HG02981 (cell line): ENCODE measurements around the gene CCDC180.
"Not testable (repeated sequence)": the region's sequence is repeated elsewhere in the genome, so short reads cannot be mapped to it uniquely, and the experiment has no call there.

Source experiments
- ATAC-seq: cut with Tn5 transposase; IDR thresholded peaks from one replicate; pipeline ENCODE4 v1.9.1; 2021; ENCODE audit warnings: mild to moderate bottlenecking, moderate library complexity; ENCODE audit not compliant: unreplicated experiment

CCDC180 gene

DNA sequence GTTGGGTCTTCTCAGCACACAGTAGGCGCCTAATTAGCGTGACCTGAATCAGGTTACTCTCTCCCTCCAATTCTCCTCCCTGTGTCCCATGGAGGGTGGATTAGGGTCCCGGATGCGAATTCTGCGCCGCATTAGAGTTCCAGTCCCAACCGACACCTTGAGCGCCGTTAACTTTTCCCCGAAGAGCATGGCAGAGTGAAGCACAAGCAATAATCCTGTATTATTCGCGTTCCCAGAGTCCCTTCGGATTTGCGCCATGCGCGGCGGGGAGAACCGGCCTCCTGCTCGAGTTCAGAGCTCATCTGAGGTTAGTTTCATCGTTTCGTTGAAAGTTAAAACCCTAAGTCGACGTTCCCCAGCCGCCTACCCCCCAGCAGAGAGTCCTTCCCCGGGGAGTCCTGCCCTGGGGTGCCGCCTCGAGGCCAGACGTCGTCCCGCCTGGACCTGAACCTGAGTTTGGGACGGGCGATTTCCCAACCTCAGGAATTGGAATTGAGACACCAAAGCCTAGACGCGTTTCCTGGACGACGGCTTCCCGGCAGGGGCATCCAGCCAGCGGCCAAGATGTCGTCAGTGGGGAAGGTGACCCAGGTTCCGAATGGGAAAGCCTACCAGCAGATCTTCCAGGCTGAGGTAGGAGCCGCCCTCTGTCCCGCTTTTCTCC lies at the start of gene CCDC180:
TSS of gene CCDC180 (plus strand) at position 160 of the 664 bp plus-strand sequence. CDS start at position 565, 405 bp downstream.
- ATAC-seq: no peak

DNA sequence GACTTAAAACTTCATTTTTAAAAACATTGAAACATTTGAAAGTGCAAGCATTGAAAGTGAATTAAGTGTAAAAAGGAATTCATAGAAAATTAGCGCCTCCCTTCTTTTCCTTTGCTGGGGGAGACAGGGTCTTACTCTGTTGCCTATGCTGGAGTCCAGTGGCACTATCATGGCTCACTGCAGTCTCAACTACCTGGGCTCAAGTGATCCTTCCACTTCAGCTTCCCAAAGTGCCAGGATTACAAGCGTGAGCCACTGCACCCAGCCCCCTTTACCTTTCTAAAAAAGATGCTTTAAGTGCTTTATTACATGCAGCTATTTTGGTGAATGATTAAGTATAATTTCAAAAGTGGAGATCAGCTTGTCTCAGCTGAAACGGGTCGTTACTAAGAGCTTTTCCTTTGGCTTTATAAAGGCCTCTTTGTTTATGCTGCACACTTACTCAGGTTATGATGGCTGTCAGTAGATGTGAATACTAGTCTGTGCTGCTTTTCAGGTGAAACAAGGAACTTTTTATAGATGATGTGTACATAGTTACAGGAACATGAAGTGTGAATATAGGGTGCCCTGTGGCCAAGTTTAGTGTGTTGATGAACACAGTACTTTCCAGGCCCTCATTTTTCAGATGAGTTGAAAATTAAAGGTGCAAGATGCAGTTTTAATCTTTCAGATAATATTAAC lies 47.5 kb upstream of the CCDC180 start:
- ATAC-seq: not testable (repeated sequence)

DNA sequence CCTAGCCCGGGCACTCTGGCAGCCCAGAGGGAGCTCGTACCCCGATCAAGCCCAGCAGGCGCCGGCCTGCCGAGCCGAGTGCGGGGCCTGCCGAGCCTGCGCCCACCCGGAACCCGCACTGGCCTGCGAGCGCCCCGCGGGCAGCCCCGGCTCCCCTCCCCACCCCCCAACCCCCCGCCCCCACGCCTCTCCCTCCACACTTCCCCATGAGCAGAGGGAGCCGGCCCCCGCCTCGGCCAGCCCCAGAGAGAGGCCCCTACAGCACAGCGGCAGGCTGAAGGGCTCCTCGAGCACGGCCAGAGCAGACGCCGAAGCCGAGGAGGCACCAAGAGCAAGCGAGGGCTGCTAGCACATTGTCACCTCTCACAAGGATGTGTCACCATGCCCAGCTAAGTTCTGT lies 36.2 kb upstream of the CCDC180 start:
- ATAC-seq: no peak

DNA sequence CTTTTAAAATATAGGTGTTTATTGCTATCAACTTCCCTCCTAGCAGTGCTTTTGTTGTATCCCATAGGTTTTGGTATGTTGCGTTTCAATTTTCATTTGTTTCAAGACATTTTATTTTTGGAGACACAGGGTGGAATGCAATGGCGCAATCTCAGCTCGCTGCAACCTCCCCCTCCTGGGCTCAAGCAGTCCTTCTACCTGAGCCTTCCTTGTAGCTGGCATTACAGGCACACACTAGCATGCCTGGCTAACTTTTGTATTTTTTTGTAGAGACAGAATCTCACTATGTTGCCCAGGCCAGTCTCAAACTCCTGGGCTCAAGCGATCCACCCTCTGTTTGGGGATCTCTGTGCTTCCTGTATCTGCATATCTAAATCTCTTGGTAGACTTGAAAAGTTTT lies 35.4 kb upstream of the CCDC180 start:
- no peak for ATAC-seq

DNA sequence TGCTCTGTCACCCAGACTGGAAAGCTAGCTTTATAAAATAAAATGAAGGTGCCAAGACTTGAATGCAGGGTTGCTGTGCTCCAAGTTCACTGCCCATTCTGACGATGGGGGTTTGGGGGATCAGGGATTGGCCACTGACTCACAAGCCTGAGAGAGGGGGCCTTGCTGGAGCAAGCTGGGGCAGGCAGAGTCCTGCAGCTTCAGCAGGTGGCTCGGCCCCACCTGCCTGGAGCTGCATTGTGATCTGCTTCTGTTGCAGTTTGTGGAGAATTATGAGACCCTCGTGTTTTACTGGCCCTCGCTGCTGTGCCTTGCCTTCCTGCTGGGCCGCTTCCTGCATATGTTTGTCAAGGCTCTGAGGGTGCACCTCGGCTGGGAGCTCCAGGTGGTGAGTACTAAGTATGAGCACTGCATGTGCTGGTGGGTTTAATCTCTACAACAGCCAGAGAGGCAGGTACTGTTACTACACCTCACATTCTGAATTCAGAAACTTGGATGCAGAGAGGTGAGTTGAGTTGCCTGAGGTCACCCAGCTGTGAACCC lies 31.1 kb upstream of the CCDC180 start:
- ATAC-seq: no peak

DNA sequence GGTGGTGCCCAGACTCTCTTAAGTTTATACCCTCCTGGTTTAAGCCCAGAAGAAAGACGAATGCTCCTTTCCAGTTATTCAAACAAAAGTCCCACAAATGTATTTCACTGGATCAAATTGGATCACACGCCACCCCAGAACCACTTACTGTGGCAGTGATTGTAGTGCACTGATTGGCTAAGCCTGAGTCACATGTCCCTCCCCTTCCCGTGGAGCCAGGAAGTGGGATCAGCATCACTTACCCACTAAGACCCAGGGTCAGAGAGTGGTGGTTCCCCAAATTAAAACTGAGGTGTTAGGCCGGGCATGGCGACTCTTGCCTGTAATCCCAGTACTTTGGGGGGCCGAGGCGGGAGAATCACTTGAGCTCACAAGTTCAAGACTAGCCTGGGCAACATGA lies 29.5 kb upstream of the CCDC180 start:
- ATAC-seq: no peak

DNA sequence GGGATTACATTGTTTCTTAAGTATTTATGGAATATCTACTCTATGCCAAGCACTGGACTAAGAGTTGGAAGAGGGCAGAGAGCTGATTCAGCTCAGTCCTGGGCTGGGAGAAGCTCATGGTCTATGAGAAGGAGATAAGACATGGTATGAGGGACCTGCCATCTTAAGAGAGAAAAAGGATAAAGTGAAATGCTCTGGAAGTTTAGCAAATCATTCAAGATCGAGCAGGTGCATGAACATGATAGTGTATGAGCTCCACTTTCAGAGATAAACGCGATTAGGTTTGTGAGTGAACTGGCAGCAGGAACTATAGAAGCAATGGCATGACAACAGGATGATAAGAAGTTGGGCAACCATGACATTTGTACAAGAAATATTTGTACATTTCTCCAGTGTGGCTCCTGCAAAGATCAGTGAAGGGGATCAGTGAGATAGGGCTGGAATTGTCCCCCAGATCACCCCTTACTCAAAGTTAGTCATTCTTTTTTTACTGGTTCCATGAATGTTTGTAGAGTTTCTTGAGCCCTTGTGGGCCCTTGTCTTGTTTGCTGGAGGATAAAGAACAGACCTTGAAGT lies 26.6 kb upstream of the CCDC180 start:
- no peak for ATAC-seq

DNA sequence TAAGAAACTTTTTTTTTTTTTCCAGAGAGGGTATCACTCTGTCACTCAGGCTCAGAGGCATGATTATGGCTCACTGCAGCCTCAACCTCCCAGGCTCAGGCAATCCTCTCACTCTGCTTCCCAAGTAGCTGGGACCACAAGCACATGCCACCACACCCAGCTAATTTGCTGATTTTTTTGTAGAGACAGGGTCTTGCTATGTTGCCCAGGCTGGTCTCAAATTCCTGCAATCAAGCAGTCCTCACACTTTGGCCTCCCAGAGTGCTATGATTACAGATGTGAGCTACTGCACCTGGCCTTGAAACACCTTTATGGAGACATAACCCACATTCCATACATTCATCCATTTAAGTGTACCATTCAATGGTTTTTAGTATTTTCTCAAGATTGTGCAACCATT lies 23.7 kb upstream of the CCDC180 start:
- no peak for ATAC-seq

DNA sequence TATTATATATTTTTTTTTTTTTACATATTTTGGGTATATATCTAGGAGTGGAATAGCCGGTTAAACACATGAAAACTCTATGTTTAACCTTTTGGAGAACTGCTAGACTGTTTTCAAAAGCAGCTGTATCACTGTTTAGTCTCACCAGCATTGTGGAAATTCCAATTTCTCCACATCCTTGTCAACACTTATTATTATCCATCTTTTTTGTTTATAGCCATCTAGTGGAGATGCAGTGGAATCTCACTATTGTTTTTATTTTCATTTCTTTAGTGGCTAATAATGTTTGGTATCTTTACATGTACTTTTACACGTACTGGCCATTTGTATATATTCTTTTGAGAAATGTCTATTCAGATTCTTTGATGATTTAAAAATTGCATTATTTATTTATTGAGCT lies 22.7 kb upstream of the CCDC180 start:
- ATAC-seq: no peak

DNA sequence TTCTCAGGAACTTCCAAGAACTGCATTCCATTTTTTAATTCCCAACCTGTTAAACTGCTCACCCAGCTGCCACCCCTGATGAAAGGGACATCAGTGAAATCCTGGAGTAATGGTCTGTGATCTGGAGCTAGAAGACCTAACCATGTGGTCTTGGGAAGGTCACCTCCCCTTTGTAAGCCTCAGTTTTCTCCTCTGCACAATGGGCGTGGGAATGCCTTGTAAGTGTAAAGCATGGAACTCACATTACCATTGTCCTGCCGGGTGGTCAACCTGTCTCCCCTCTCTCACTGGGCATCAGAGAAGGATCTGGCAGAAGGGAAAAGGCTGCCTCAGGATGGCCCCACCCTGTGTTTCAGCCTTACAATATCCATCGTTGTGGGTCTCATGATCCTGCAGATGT lies 15.3 kb upstream of the CCDC180 start:
- ATAC-seq: no peak

DNA sequence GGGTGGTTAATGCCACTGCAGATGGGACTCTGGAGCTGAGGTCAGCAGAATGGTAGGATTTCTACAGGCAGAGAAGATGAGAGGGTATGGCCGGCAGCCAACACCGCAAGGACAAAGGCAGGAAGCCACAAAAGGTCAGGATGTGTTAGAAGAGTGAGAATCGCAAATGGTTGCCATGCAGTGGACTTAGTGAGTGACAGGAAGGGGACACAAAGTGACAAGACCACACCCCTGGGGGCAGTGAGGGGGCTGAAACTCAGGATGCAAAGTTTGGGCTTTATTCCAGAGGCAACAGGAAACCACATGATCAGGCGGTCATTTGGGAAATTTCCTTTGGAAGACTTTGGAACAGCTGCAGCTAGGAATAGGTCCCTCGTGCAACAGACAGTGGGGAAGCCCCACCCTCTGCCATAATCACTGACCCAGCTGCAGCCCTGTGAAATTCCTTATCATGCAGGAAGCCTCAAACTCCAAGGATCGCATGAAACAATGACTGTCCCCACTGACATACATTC lies 14.2 kb upstream of the CCDC180 start:
- ATAC-seq: no peak

DNA sequence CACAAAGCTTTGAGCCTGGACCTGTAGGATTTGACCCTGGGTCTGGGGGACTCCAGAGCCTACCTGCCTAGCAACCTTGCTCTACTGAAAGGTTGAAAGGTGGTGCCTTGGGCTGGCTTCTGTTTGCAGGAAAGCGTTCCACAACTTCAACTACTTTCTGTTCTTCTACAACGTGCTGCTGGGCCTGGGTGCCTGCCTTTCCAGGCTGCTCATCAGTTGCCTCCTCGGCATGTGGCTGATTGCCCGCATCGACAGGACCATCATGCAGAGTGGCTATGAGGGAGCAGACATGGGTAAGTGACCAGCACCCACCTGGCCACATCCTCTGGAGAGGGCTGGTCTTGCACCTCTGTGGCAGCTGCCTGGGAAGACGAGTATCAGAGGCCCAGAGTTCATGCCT lies 13.6 kb upstream of the CCDC180 start:
- no peak for ATAC-seq

DNA sequence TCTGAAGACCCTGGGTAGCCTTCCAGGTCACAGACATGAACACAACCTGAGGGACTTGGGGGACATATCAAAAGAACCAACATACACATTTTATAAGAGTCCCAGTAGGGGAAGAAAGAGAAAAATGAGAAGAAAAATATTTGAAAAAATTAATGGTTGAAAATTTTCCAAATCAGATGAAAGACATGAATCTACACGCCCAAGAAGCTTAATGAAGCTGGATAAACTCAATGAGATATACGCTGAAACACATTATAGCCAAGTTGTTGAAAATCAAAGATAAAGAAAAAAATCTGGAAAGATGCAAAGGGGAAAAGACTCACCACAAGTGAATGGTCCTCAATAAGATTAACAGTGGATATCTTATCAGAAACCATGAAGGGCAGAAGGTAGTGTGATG lies 9.6 kb upstream of the CCDC180 start:
- ATAC-seq: no peak

DNA sequence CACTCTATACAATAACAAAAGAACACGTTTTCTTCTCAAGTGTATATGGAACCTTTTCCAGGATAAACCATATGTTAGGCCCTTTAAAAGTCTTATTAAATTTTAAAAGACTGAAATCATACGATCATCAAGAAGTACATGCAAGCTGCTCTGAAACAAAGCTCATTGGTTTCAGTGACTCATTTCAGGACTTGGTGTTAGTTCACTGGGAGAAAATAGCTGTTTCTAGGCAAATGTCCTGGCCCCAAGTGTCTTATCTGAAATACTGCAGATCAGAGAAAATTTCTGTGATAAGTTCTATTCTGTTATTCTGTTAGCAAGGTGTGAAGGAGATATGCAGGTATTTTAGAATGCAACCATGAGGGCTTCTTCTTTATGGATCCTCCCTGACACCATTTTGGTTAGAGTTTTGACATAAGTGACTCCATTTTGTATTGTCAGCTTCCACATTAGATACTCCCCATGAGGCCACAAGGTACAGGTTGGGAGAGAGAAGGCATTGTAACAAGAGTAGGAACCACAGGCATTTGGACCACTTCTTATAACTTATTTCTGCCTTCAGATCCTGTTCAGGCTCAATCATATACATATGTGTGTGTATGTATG lies 7.5 kb upstream of the CCDC180 start:
- ATAC-seq: no peak

DNA sequence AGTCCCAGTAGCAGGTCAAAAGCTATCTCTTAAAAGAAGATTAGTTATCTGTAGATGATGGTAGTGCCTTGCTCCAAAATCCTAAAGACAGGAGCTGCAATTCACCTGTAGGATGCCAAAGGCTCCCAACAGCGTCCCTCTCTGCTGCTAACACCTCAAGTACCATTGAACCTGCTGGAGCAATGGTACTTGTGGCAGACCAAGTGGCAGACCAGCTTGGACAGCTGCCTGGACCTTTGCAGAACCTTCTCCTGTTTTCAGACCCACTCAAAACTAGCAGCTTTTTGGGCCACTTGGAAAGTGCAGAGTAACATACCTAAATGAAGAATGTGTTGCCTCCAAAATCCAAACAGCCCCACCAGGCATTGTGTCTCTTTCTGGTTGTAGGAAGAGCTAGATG lies 6.9 kb upstream of the CCDC180 start:
- no peak for ATAC-seq

DNA sequence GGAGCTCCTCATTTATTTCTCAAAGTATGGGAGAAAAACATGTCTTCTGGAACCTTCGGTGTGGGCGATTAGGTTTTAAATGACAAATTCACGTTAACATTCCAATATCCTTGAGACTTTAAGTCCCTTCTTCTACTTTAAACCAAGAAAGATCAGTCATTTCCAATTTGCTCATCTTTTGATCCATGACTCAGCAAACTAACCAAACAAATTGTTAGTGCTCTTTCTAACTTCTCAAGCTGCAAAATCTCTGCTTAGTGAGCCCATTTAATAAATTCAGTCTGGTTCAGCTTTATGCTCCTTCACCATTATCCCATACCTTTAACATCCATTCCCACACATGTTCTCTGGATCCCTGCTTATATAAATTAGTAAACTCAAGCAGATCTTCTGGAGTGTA lies 5.5 kb upstream of the CCDC180 start:
- ATAC-seq: no peak

DNA sequence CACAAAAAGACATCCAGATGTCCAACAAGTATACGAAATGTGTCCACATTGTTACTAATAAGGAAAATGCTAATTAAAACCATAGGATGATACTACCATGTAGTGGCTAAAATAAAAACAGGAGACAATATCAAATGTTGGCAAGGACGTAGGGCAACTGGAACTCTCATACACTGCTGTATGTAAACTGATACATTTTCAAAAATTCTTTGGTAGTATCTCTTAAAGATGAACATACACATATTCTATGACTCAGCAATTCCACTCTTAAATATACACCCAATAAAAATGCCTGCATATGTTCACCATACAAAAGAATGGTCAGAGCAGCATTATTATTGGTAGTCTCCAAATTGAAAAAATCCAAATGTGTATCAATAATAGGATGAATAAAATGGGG lies 2.9 kb upstream of the CCDC180 start:
- ATAC-seq: no peak

DNA sequence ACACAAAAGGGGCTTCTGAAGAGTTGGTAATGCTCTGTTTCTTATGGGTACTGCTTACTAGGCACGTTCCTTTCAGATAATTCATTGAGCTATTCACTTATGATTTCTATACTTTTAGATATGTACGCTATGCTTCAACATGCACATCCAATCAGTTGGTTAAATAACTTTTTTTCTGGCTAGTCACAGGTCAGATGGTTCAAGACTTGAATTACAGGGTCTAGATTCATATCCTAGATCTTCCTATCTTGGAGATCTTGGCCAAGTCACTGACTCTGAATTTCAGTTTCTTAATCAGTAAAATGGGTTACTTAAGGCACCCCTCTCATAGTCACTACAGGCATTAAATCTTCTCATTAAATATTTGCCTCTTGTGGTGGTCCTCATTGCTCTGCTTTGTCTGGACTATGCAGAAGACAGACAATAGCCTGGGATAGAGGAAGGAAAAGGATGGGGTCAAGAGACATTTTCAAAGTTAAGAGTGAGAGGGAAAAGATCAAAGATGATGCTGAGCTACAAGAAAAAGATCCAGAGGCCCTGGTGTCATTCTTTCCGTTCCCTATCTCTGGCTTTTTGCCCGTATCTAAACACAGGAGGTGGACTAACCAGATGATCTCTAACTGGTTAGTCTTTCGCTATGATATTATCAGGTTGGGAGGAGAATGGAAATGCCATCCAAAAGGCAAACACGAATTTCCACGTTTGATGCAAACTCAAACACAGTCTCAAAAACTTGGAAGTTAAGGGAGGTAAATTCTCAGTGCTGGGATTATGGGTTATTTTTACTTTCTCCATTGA lies 1.8 kb upstream of the CCDC180 start:
- ATAC-seq: no peak

DNA sequence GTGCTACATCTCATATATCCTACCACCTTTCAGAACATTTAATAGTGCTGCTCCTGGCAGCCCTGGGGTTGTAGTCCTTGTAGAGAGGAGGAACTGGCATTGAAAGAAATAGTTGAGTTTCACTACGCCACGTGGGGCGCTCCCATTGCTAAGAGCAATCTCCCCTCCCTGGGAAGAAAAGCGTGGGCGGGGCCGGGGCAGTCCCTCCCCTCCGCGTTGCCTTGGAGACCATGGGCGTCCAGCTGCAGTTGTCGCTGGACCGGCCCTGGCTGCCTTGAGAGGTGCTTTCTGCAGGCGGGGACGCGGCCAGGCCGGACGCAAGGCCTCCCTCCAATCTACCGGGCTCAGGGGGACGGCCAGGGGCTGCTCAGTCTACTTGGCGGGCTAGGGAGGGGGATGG lies 368 bp upstream of the CCDC180 start:
- ATAC-seq: no peak

DNA sequence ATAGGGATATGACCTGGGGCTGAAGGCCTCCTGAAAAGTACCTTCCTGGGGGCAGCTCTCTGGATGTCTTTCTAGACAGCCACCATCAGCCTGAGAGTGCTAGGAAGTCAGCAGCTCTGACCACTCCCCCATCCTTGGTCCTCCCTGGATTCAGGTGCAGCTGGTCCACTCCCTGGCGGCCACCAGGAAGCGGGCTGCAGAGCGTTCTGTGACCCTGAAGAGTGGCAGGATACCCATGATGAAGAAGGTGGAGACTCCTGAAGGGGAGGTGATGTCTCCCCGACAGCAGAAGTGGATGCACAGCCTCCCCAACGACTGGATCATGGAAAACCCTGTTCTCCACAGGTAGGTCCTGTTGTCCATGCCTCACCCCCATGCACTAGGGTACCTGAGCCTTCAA lies 1.8 kb downstream of the CCDC180 start:
- ATAC-seq: no peak

DNA sequence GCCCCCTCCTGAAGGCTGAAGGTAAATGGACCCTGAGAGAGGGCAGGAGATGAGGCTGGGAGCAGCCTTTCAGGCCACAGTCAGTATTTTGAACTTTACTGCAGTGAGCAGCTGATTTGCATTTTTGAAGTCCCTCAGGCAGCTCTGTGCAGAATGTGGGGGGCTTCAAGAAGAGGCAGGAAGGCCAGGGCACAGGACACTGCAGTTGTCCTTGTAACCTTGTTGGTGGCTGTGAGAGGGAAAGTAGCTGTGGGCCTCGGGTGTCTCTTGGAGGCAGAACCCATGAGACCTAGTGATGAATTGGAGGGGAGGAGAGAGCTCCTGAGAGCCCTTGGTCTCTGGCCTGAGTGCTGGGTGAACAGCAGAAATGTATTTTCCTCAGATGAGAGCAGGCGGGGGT lies 2.6 kb downstream of the CCDC180 start:
- no peak for ATAC-seq
